GM12878 (cell line): Measurements from ENCODE around the gene RASGRP2. TPM values are rescaled to one million over a fixed set of nuclear protein-coding genes. Genes with fewer than 3 reads are reported as not detected.

Source experiments
- ATAC-seq: fragments of 200-7000 bp; cut with Tn5 transposase; 3 replicates; pipeline ENCODE4 v1.9.1; 2020; ENCODE audit warnings: mild to moderate bottlenecking, moderate library complexity
- BruUV-seq: library from RNA; stranded (reverse); fragments of 400-500 nt; replicated peaks from 2 replicates; lab custom pipeline; 2021; lab: Mats Ljungman, UMichigan
- CTCF ChIA-PET: fragments of 300-600 bp; sonication (Branson Sonifier 250); formaldehyde crosslinking; extraction: SDS; loops from one replicate; lab custom pipeline; 2021; ENCODE audit warnings: inconsistent platforms; lab: Yijun Ruan, JAX
- POLR2A ChIA-PET: fragments of 350-600 bp; formaldehyde crosslinking; extraction: SDS; loops from one replicate; lab custom pipeline; 2021; ENCODE audit warnings: inconsistent platforms; lab: Charles Lee
- RAD21 ChIA-PET: fragments of 300-600 bp; sonication (Branson Sonifier 250); formaldehyde crosslinking; loops from one replicate; lab custom pipeline; 2023; ENCODE audit warnings: antibody characterized with exemption; ENCODE audit not compliant: unreplicated experiment; lab: Charles Lee
- SMC1A ChIA-PET: fragments of 300-600 bp; sonication (Branson Sonifier 250); formaldehyde crosslinking; loops from one replicate; lab custom pipeline; 2023; ENCODE audit not compliant: unreplicated experiment, uncharacterized antibody; lab: Charles Lee
- DNase-seq: peaks from one replicate; pipeline ENCODE4 v3.0.0-alpha.2; 2011; ENCODE audit warnings: low read depth, low spot score
- FAIRE-seq: peaks from 3 replicates; lab custom pipeline; 2011; peaks lifted over from hg19 to GRCh38; lab: Jason Lieb, UNC
- H2AFZ ChIP-seq: 2 replicates; pipeline ENCODE4 v1.6.0; 2011; ENCODE audit warnings: low read depth, low read length, control low read depth; ENCODE audit not compliant: control insufficient read depth
- H3K27ac ChIP-seq: 2 replicates; pipeline ENCODE4 v1.5.1; 2011; ENCODE audit warnings: control low read depth; ENCODE audit not compliant: control insufficient read depth, insufficient read depth
- H3K27me3 ChIP-seq, 2 experiments: replicated peaks in 1 of 2; 2 replicates each; pipeline versions ENCODE4 v1.6.0 to v1.6.1; 2011; ENCODE audit warnings: low read length in 1 of 2; ENCODE audit not compliant: control insufficient read depth in 2 of 2, insufficient read depth in 2 of 2
- H3K36me3 ChIP-seq, 2 experiments: 2 replicates each; pipeline ENCODE4 v1.5.1; 2011; ENCODE audit warnings: low read length in 1 of 2; ENCODE audit not compliant: control insufficient read depth in 2 of 2, insufficient read depth in 2 of 2
- H3K4me1 ChIP-seq: 2 replicates; pipeline ENCODE4 v1.6.1; 2011; ENCODE audit warnings: mild to moderate bottlenecking, low read length, moderate library complexity, mixed read lengths; ENCODE audit not compliant: control insufficient read depth, insufficient read depth
- H3K4me2 ChIP-seq: 2 replicates; pipeline ENCODE4 v1.6.0; 2011; ENCODE audit warnings: control low read depth; ENCODE audit not compliant: control insufficient read depth, insufficient read depth
- H3K4me3 ChIP-seq: fragments of 200-600 bp; sonication (generic); 2 replicates; pipeline ENCODE4 v1.5.1; 2016
- H3K79me2 ChIP-seq: 2 replicates; pipeline ENCODE4 v1.6.0; 2011; ENCODE audit warnings: low read length; ENCODE audit not compliant: control insufficient read depth, insufficient read depth
- H3K9ac ChIP-seq: 2 replicates; pipeline ENCODE4 v1.8.0; 2011; ENCODE audit warnings: low read length, control low read depth, mixed read lengths; ENCODE audit not compliant: control insufficient read depth, insufficient read depth
- H3K9me3 ChIP-seq: replicated peaks from 3 replicates; pipeline ENCODE4 v1.5.1; 2011; ENCODE audit warnings: mild to moderate bottlenecking, low read length; ENCODE audit not compliant: control insufficient read depth, insufficient read depth
- H4K20me1 ChIP-seq: 2 replicates; pipeline ENCODE4 v1.6.0; 2011; ENCODE audit not compliant: control insufficient read depth, insufficient read depth
- ATF7 ChIP-seq: fragments of 450-650 bp; IDR thresholded peaks from 2 replicates; pipeline ENCODE4 v1.6.1; 2016; ENCODE audit warnings: low read depth, mild to moderate bottlenecking
- CHD2 ChIP-seq: IDR thresholded peaks from 2 replicates; pipeline ENCODE4 v1.6.1; 2011; ENCODE audit warnings: low read depth, low read length, improper control_type of control experiment, borderline replicate concordance
- IKZF1 ChIP-seq: fragments of 450-650 bp; conservative IDR thresholded peaks from 2 replicates; pipeline ENCODE4 v1.6.1; 2017; ENCODE audit warnings: antibody characterized with exemption, mild to moderate bottlenecking
- LARP7 ChIP-seq: fragments of 450-650 bp; IDR thresholded peaks from 2 replicates; pipeline ENCODE4 v1.6.1; 2017; ENCODE audit warnings: mild to moderate bottlenecking
- NFIC ChIP-seq: IDR thresholded peaks from 2 replicates; pipeline ENCODE4 v1.6.1; 2012; ENCODE audit warnings: low read depth, mild to moderate bottlenecking, inconsistent platforms, low read length, moderate library complexity
- PAX5 ChIP-seq: IDR thresholded peaks from 2 replicates; pipeline ENCODE4 v1.6.1; 2011; ENCODE audit warnings: low read depth, low read length, borderline replicate concordance
- RCOR1 ChIP-seq: conservative IDR thresholded peaks from 2 replicates; pipeline ENCODE4 v1.6.1; 2012; ENCODE audit warnings: low read depth, low read length, improper control_type of control experiment
- WGBS: methylation state at CpG from one replicate; pipeline ENCODE4 v1.1.6; 2016; ENCODE audit warnings: low lambda C conversion rate; ENCODE audit not compliant: insufficient replicate concordance, insufficient coverage; ENCODE audit errors: missing lambda C conversion rate; 5-methylcytosine and 5-hydroxymethylcytosine counted together
- in situ Hi-C: fragments of 300-500 bp; cut with MboI; formaldehyde crosslinking; loops from 9 replicates; pipeline ENCODE4 v1.14.3; 2018; ENCODE audit warnings: mixed read lengths
- intact Hi-C: fragments of 100-400 bp; cut with micrococcal nuclease; formaldehyde crosslinking; loops from one replicate; pipeline ENCODE4 v1.14.2; 2022; ENCODE audit not compliant: unreplicated experiment
- polyA plus RNA-seq, 11 experiments: library from polyadenylated mRNA; depleted of rRNA in 4 of 11; unstranded in 6 of 11; stranded (reverse) in 5 of 11; fragments of >200 nt; fragmentation: Nextera tagmentation in 4 of 11; fragmentation: Illumina TruSeq in 1 of 11; extraction: Ambion mirVana in 4 of 11; extraction: Trizol in 1 of 11; gene quantifications; 1 replicate in 1 of 11; 2 replicates in 10 of 11; pipeline versions ENCODE4 v1.2.1 to v1.2.3, GENCODE V29; 2011 to 2016; ENCODE audit warnings: inconsistent platforms in 2 of 11, missing spikeins in 2 of 11, low read depth in 1 of 11
- total RNA-seq, 4 experiments: library from RNA; depleted of rRNA in 3 of 4; stranded (reverse); fragments of >200 nt in 3 of 4; fragmentation: Illumina TruSeq in 1 of 4; extraction: Trizol in 1 of 4; gene quantifications; 2 replicates each; pipeline versions ENCODE4 v1.2.1 to v1.2.3, GENCODE V29; 2013 to 2021
- TF ChIP-seq, protein P1 (sequence below): IDR thresholded peaks from 2 replicates; pipeline ENCODE4 v1.6.1; 2012; ENCODE audit warnings: low read length, inconsistent platforms
- TF ChIP-seq, protein P2 (sequence below): IDR thresholded peaks from 2 replicates; pipeline ENCODE4 v1.6.1; 2012; ENCODE audit warnings: low read depth, low read length, improper control_type of control experiment
- TF ChIP-seq, protein P3 (sequence below): fragments of 450-650 bp; IDR thresholded peaks from 2 replicates; pipeline ENCODE4 v1.6.1; 2017; ENCODE audit warnings: mild to moderate bottlenecking, moderate library complexity

Gene RASGRP2
- total and polyA plus RNA-seq, 10 of the 15 experiments (the other 5 are each of a cell fraction or from before 2014, with no cell fraction given), result 0.26 to 9.0 (median 5.4) TPM

DNA sequence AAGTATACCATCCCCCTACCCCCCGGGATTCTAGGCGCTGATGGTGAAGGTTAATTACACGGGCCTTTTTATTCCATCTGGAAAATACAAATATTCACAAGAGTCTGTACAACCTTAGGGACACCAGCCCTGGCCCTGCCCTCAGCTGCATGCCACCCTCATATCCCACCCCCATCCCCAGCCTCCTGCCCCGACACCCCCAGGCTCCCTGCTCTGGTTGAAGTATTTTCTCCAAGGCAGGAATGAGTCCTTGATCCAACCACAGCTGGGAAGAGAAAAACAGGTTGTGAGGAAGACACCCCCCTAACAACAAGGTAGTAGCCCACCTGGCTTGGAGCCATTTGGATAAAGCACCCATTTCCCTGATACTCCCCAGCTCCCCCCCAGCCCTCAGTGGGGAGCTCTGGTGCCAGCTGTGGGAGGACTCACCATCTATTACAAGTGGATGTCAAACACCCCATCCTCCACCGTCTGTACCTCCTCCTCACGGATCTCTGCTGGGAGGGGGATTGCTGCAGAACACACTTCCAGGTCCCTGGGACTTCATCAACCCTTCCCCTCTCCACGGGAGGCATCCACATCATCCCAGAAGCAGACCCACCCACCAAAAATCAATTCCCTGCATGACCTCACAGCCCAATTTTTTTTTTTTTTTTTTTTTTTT, 16.9 kb downstream of the RASGRP2 start:
- H3K4me1 ChIP-seq, result peaks cover 10% of the 10 kb centered on the region
- H3K9me3 ChIP-seq, result no peaks in the 10 kb centered on the region
- intact Hi-C loops (no loop called here), in situ Hi-C loops (no loop called here)
- no peaks in the 10 kb centered on the region for H4K20me1 ChIP-seq
- no TSS peak for BruUV-seq
- SMC1A ChIA-PET, result no interaction called here
- POLR2A ChIA-PET, result no interaction called here
- ATAC-seq (no peak), DNase-seq (no peak), FAIRE-seq (no peak)
- no peak overlapping the region for H2AFZ ChIP-seq
- no peaks in the 10 kb centered on the region for H3K36me3 ChIP-seq
- WGBS, result 53% methylated on average over 6 of the region's 7 CpGs
- H3K4me3 ChIP-seq, result no peak overlapping the region
- no peak overlapping the region for H3K27ac ChIP-seq
- TF ChIP-seq, protein P1, sequence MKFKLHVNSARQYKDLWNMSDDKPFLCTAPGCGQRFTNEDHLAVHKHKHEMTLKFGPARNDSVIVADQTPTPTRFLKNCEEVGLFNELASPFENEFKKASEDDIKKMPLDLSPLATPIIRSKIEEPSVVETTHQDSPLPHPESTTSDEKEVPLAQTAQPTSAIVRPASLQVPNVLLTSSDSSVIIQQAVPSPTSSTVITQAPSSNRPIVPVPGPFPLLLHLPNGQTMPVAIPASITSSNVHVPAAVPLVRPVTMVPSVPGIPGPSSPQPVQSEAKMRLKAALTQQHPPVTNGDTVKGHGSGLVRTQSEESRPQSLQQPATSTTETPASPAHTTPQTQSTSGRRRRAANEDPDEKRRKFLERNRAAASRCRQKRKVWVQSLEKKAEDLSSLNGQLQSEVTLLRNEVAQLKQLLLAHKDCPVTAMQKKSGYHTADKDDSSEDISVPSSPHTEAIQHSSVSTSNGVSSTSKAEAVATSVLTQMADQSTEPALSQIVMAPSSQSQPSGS, result no peak
- TF ChIP-seq IKZF1, result no peak
- no peaks in the 10 kb centered on the region for H3K79me2 ChIP-seq
- no peak overlapping the region for H3K4me2 ChIP-seq
- CTCF ChIA-PET, result interaction anchor here (0.8 to 4.1 kb wide), 4 partner anchors 11 to 38 kb away, joined by 3 to 17 read pairs (median 3); no protein-coding TSS in a partner anchor
- peaks cover 0 to 6% of the 10 kb centered on the region in 2 experiments; a peak in 2 of 4 replicates for H3K27me3 ChIP-seq
- no peak overlapping the region for H3K9ac ChIP-seq
- RAD21 ChIA-PET, result interaction anchor here (1.8 kb wide), 1 partner anchor 38 kb away, joined by 7 read pairs; no protein-coding TSS in a partner anchor

DNA sequence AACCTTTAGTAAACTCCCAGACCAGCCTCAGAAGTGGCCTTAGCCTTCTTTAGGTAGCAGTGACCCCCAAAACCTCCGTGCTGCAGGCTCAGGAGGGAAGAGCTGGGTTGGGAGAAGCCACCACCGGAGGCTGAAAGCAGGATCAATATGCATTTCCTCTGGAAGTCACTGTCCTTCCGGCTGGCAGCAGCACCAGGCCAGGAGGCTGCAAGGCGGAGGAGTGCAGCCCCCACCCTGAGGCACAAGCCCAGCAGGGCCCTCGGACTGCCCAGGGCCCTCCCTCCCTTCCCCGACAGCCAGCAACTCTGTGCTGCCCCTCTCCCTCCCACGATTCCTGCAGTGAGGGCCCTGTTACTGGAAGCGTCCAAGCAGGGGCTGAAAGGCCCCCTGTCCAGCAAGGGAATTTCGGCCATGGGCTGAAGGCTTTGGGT, 17.7 kb downstream of the RASGRP2 start:
- SMC1A ChIA-PET, result no interaction called here
- H4K20me1 ChIP-seq, result no peaks in the 10 kb centered on the region
- POLR2A ChIA-PET, result no interaction called here
- H3K27ac ChIP-seq, result no peak overlapping the region
- H3K36me3 ChIP-seq, result no peaks in the 10 kb centered on the region
- no peak overlapping the region for H3K4me3 ChIP-seq
- H3K27me3 ChIP-seq, result peaks cover 3 to 8% of the 10 kb centered on the region in 2 experiments; a peak in 2 of 4 replicates
- no TSS peak for BruUV-seq
- H3K4me2 ChIP-seq, result no peak overlapping the region
- no peak overlapping the region for H2AFZ ChIP-seq
- no peaks in the 10 kb centered on the region for H3K79me2 ChIP-seq
- 21% methylated on average over 8 of the region's 9 CpGs for WGBS
- FAIRE-seq (no peak), DNase-seq (no peak), ATAC-seq (no peak)
- H3K9me3 ChIP-seq, result no peaks in the 10 kb centered on the region
- peaks cover 10% of the 10 kb centered on the region for H3K4me1 ChIP-seq
- no peak overlapping the region for H3K9ac ChIP-seq
- in situ Hi-C loops (no loop called here), intact Hi-C loops (no loop called here)
- RAD21 ChIA-PET, result interaction anchor here (1.5 to 1.8 kb wide), 2 partner anchors 16 to 38 kb away, joined by 3 to 7 read pairs; no protein-coding TSS in a partner anchor
- CTCF ChIA-PET, result interaction anchor here (1.2 to 4.1 kb wide), 2 partner anchors 16 to 37 kb away, joined by 3 to 17 read pairs; no protein-coding TSS in a partner anchor
- TF ChIP-seq NFIC (no peak), ATF7 (no peak), PAX5 (no peak), RCOR1 (no peak), CHD2 (no peak), LARP7 (no peak)
- TF ChIP-seq, protein P2, sequence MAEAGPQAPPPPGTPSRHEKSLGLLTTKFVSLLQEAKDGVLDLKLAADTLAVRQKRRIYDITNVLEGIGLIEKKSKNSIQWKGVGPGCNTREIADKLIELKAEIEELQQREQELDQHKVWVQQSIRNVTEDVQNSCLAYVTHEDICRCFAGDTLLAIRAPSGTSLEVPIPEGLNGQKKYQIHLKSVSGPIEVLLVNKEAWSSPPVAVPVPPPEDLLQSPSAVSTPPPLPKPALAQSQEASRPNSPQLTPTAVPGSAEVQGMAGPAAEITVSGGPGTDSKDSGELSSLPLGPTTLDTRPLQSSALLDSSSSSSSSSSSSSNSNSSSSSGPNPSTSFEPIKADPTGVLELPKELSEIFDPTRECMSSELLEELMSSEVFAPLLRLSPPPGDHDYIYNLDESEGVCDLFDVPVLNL, result no peak
- TF ChIP-seq, protein P3, sequence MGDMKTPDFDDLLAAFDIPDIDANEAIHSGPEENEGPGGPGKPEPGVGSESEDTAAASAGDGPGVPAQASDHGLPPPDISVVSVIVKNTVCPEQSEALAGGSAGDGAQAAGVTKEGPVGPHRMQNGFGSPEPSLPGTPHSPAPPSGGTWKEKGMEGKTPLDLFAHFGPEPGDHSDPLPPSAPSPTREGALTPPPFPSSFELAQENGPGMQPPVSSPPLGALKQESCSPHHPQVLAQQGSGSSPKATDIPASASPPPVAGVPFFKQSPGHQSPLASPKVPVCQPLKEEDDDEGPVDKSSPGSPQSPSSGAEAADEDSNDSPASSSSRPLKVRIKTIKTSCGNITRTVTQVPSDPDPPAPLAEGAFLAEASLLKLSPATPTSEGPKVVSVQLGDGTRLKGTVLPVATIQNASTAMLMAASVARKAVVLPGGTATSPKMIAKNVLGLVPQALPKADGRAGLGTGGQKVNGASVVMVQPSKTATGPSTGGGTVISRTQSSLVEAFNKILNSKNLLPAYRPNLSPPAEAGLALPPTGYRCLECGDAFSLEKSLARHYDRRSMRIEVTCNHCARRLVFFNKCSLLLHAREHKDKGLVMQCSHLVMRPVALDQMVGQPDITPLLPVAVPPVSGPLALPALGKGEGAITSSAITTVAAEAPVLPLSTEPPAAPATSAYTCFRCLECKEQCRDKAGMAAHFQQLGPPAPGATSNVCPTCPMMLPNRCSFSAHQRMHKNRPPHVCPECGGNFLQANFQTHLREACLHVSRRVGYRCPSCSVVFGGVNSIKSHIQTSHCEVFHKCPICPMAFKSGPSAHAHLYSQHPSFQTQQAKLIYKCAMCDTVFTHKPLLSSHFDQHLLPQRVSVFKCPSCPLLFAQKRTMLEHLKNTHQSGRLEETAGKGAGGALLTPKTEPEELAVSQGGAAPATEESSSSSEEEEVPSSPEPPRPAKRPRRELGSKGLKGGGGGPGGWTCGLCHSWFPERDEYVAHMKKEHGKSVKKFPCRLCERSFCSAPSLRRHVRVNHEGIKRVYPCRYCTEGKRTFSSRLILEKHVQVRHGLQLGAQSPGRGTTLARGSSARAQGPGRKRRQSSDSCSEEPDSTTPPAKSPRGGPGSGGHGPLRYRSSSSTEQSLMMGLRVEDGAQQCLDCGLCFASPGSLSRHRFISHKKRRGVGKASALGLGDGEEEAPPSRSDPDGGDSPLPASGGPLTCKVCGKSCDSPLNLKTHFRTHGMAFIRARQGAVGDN, result no peak
